GM23338 (cell line): ENCODE data around the gene FOXA1.

ENCODE experiments used
- CREB1 ChIP-seq: fragments of 250-450 bp; sonication (Bioruptor Pico); IDR thresholded peaks from 2 replicates; pipeline ENCODE4 v1.5.0; 2020; ENCODE audit warnings: low read depth, mild to moderate bottlenecking, moderate library complexity
- EZH2 ChIP-seq: fragments of 200-600 bp; sonication (generic); IDR thresholded peaks from one replicate; pipeline ENCODE4 v1.8.0; 2017; ENCODE audit warnings: antibody characterized with exemption, mild to moderate bottlenecking, low read depth; ENCODE audit not compliant: unreplicated experiment
- EZH2phosphoT487 ChIP-seq: fragments of 200-600 bp; sonication (generic); IDR thresholded peaks from one replicate; pipeline ENCODE4 v1.8.1; 2018; ENCODE audit warnings: antibody characterized with exemption; ENCODE audit not compliant: unreplicated experiment
- JUNB ChIP-seq: IDR thresholded peaks from one replicate; pipeline ENCODE4 v1.6.1; 2016; ENCODE audit warnings: antibody characterized with exemption; ENCODE audit not compliant: unreplicated experiment
- NANOG ChIP-seq: IDR thresholded peaks from 2 replicates; pipeline ENCODE4 v1.6.1; 2016; ENCODE audit warnings: antibody characterized with exemption, borderline replicate concordance
- POLR2AphosphoS5 ChIP-seq: IDR thresholded peaks from 2 replicates; pipeline ENCODE4 v1.6.1; 2016; ENCODE audit warnings: antibody characterized with exemption, low read depth
- STAT1 ChIP-seq: IDR thresholded peaks from one replicate; pipeline ENCODE4 v1.6.1; 2016; ENCODE audit warnings: antibody characterized with exemption; ENCODE audit not compliant: unreplicated experiment
- ZNF114 ChIP-seq: fragments of 250-450 bp; sonication (Bioruptor Pico); IDR thresholded peaks from 2 replicates; pipeline ENCODE4 v1.5.0; 2020; ENCODE audit warnings: mild to moderate bottlenecking, moderate library complexity
- ZNF331 ChIP-seq: fragments of 250-450 bp; sonication (Bioruptor Pico); IDR thresholded peaks from 2 replicates; pipeline ENCODE4 v1.5.0; 2020; ENCODE audit warnings: low read depth, mild to moderate bottlenecking, moderate library complexity
- TF ChIP-seq, protein P1 (sequence below), 2 experiments: fragments of 200-600 bp in 1 of 2; sonication (generic) in 1 of 2; conservative IDR thresholded peaks; 2 replicates each; pipeline versions ENCODE4 v1.5.1 to v1.6.1; 2016 to 2017; ENCODE audit warnings: antibody characterized with exemption in 2 of 2, low read depth in 2 of 2, mild to moderate bottlenecking in 2 of 2, moderate library complexity in 1 of 2
- TF ChIP-seq, protein P2 (sequence below): IDR thresholded peaks from one replicate; pipeline ENCODE4 v1.6.1; 2018; ENCODE audit warnings: antibody characterized with exemption; ENCODE audit not compliant: unreplicated experiment
- TF ChIP-seq, protein P3 (sequence below): IDR thresholded peaks from 2 replicates; pipeline ENCODE4 v1.6.1; 2016; ENCODE audit warnings: antibody characterized with exemption
- TF ChIP-seq, protein P4 (sequence below): fragments of 250-450 bp; sonication (Bioruptor Pico); IDR thresholded peaks from 2 replicates; pipeline ENCODE4 v1.5.0; 2020; ENCODE audit warnings: mild to moderate bottlenecking, moderate library complexity

DNA sequence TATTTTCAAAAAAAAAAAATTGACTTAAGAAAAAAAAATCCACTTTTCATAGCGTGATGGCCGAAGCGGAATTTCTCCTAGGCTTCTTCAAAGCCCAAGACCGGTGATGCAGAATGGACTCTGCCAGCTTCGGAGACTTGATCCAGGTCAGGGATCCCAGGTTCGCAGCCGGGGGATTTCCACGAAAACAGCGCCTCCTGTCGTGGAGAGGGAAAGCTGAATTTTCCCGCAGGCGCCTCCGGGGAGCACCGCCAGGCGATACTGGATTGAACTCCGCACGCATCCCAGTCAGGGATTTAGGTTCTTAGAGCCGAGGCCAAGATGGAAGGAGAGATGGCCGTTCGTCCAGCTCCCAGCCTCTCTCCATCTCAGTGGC is 2.5 kb upstream of the FOXA1 start:
- TF ChIP-seq, protein P1, sequence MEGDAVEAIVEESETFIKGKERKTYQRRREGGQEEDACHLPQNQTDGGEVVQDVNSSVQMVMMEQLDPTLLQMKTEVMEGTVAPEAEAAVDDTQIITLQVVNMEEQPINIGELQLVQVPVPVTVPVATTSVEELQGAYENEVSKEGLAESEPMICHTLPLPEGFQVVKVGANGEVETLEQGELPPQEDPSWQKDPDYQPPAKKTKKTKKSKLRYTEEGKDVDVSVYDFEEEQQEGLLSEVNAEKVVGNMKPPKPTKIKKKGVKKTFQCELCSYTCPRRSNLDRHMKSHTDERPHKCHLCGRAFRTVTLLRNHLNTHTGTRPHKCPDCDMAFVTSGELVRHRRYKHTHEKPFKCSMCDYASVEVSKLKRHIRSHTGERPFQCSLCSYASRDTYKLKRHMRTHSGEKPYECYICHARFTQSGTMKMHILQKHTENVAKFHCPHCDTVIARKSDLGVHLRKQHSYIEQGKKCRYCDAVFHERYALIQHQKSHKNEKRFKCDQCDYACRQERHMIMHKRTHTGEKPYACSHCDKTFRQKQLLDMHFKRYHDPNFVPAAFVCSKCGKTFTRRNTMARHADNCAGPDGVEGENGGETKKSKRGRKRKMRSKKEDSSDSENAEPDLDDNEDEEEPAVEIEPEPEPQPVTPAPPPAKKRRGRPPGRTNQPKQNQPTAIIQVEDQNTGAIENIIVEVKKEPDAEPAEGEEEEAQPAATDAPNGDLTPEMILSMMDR (conservative IDR thresholded peaks at IDR 0.05; ENCODE audit: low read depth in 2 of 2): peak; percentile 60 to 64
- peak; percentile 47 for TF ChIP-seq EZH2
- TF ChIP-seq, protein P2, sequence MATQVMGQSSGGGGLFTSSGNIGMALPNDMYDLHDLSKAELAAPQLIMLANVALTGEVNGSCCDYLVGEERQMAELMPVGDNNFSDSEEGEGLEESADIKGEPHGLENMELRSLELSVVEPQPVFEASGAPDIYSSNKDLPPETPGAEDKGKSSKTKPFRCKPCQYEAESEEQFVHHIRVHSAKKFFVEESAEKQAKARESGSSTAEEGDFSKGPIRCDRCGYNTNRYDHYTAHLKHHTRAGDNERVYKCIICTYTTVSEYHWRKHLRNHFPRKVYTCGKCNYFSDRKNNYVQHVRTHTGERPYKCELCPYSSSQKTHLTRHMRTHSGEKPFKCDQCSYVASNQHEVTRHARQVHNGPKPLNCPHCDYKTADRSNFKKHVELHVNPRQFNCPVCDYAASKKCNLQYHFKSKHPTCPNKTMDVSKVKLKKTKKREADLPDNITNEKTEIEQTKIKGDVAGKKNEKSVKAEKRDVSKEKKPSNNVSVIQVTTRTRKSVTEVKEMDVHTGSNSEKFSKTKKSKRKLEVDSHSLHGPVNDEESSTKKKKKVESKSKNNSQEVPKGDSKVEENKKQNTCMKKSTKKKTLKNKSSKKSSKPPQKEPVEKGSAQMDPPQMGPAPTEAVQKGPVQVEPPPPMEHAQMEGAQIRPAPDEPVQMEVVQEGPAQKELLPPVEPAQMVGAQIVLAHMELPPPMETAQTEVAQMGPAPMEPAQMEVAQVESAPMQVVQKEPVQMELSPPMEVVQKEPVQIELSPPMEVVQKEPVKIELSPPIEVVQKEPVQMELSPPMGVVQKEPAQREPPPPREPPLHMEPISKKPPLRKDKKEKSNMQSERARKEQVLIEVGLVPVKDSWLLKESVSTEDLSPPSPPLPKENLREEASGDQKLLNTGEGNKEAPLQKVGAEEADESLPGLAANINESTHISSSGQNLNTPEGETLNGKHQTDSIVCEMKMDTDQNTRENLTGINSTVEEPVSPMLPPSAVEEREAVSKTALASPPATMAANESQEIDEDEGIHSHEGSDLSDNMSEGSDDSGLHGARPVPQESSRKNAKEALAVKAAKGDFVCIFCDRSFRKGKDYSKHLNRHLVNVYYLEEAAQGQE: no peak
- no peak for TF ChIP-seq JUNB
- TF ChIP-seq ZNF331 (CRISPR knock-in tag): no peak
- no peak for TF ChIP-seq POLR2AphosphoS5
- no peak for TF ChIP-seq EZH2phosphoT487
- TF ChIP-seq CREB1: no peak
- TF ChIP-seq, protein P3, sequence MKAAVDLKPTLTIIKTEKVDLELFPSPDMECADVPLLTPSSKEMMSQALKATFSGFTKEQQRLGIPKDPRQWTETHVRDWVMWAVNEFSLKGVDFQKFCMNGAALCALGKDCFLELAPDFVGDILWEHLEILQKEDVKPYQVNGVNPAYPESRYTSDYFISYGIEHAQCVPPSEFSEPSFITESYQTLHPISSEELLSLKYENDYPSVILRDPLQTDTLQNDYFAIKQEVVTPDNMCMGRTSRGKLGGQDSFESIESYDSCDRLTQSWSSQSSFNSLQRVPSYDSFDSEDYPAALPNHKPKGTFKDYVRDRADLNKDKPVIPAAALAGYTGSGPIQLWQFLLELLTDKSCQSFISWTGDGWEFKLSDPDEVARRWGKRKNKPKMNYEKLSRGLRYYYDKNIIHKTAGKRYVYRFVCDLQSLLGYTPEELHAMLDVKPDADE: no peak
- TF ChIP-seq NANOG: no peak
- no peak for TF ChIP-seq STAT1
- TF ChIP-seq, protein P4, sequence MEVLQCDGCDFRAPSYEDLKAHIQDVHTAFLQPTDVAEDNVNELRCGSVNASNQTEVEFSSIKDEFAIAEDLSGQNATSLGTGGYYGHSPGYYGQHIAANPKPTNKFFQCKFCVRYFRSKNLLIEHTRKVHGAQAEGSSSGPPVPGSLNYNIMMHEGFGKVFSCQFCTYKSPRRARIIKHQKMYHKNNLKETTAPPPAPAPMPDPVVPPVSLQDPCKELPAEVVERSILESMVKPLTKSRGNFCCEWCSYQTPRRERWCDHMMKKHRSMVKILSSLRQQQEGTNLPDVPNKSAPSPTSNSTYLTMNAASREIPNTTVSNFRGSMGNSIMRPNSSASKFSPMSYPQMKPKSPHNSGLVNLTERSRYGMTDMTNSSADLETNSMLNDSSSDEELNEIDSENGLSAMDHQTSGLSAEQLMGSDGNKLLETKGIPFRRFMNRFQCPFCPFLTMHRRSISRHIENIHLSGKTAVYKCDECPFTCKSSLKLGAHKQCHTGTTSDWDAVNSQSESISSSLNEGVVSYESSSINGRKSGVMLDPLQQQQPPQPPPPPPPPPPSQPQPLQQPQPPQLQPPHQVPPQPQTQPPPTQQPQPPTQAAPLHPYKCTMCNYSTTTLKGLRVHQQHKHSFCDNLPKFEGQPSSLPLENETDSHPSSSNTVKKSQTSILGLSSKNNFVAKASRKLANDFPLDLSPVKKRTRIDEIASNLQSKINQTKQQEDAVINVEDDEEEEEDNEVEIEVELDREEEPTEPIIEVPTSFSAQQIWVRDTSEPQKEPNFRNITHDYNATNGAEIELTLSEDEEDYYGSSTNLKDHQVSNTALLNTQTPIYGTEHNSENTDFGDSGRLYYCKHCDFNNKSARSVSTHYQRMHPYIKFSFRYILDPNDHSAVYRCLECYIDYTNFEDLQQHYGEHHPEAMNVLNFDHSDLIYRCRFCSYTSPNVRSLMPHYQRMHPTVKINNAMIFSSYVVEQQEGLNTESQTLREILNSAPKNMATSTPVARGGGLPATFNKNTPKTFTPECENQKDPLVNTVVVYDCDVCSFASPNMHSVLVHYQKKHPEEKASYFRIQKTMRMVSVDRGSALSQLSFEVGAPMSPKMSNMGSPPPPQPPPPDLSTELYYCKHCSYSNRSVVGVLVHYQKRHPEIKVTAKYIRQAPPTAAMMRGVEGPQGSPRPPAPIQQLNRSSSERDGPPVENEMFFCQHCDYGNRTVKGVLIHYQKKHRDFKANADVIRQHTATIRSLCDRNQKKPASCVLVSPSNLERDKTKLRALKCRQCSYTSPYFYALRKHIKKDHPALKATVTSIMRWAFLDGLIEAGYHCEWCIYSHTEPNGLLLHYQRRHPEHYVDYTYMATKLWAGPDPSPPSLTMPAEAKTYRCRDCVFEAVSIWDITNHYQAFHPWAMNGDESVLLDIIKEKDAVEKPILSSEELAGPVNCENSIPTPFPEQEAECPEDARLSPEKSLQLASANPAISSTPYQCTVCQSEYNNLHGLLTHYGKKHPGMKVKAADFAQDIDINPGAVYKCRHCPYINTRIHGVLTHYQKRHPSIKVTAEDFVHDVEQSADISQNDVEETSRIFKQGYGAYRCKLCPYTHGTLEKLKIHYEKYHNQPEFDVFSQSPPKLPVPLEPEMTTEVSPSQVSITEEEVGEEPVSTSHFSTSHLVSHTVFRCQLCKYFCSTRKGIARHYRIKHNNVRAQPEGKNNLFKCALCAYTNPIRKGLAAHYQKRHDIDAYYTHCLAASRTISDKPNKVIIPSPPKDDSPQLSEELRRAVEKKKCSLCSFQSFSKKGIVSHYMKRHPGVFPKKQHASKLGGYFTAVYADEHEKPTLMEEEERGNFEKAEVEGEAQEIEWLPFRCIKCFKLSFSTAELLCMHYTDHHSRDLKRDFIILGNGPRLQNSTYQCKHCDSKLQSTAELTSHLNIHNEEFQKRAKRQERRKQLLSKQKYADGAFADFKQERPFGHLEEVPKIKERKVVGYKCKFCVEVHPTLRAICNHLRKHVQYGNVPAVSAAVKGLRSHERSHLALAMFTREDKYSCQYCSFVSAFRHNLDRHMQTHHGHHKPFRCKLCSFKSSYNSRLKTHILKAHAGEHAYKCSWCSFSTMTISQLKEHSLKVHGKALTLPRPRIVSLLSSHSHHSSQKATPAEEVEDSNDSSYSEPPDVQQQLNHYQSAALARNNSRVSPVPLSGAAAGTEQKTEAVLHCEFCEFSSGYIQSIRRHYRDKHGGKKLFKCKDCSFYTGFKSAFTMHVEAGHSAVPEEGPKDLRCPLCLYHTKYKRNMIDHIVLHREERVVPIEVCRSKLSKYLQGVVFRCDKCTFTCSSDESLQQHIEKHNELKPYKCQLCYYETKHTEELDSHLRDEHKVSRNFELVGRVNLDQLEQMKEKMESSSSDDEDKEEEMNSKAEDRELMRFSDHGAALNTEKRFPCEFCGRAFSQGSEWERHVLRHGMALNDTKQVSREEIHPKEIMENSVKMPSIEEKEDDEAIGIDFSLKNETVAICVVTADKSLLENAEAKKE (CRISPR knock-in tag): no peak
- no peak for TF ChIP-seq ZNF114 (CRISPR knock-in tag)
